ACHN (cell line): ENCODE results near the gene CHRNB1.
"Not testable (repeated sequence)": the region's sequence is repeated elsewhere in the genome, so short reads cannot be mapped to it uniquely, and the experiment has no call there.

Experiments
- DNase-seq: peaks from one replicate; pipeline ENCODE4 v3.0.0-alpha.2; 2015
- in situ Hi-C: cut with HindIII; loops from 2 replicates; pipeline ENCODE4 v1.10.0; 2017; ENCODE audit warnings: low sequenced_read_pairs, low pct_ligation_motif_present, low pct_unique_long_range_greater_than_20kb

CHRNB1 gene

GRCh38 chr17:7478276-7479212 is 33.7 kb downstream of the CHRNB1 start:
- in situ Hi-C loops: no loop called here

GRCh38 chr17:7479213-7480088 is 34.6 kb downstream of the CHRNB1 start, which contains the start of gene ZBTB4:
TSS of gene ZBTB4 (minus strand) at chr17:7479631. CDS start at chr17:7466801, 12,830 bp downstream.
- DNase-seq: peak; percentile 55
- in situ Hi-C loops: no loop called here

More at GRCh38 chr17:7478276-7479212, 33.7 kb downstream of the CHRNB1 start:
- DNase-seq: peak; percentile 37

DNA sequence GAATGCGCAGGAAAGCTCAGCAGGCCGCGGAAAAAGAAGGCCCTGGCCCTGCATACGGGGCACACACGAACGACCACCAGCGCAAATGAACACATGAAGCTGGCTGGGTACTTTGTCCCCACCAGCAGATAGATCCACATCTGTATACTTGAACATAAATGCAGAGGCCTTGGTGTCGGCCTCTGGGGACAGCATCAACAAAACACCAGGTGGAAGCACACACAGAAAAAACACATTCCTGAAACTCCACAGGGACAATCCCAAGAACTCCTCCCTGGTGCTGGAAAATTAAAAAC is 35.2 kb downstream of the CHRNB1 start:
- DNase-seq: no peak
- in situ Hi-C loops: no loop called here

GRCh38 chr17:7481275-7481674 is 36.4 kb downstream of the CHRNB1 start, which contains the start of gene SLC35G6:
TSS of gene SLC35G6 (plus strand) at chr17:7481446. CDS start at chr17:7481517, 71 bp downstream.
- in situ Hi-C loops: not testable (repeated sequence)

GRCh38 chr17:7481842-7482741 is 37.2 kb downstream of the CHRNB1 start:
- in situ Hi-C loops, DNase-seq: not testable (repeated sequence)

More at GRCh38 chr17:7481275-7481674, 36.4 kb downstream of the CHRNB1 start, which contains the start of gene SLC35G6:
- not testable (repeated sequence) for DNase-seq

GRCh38 chr17:7482742-7483088 is 37.9 kb downstream of the CHRNB1 start:
- in situ Hi-C loops: not testable (repeated sequence)

DNA sequence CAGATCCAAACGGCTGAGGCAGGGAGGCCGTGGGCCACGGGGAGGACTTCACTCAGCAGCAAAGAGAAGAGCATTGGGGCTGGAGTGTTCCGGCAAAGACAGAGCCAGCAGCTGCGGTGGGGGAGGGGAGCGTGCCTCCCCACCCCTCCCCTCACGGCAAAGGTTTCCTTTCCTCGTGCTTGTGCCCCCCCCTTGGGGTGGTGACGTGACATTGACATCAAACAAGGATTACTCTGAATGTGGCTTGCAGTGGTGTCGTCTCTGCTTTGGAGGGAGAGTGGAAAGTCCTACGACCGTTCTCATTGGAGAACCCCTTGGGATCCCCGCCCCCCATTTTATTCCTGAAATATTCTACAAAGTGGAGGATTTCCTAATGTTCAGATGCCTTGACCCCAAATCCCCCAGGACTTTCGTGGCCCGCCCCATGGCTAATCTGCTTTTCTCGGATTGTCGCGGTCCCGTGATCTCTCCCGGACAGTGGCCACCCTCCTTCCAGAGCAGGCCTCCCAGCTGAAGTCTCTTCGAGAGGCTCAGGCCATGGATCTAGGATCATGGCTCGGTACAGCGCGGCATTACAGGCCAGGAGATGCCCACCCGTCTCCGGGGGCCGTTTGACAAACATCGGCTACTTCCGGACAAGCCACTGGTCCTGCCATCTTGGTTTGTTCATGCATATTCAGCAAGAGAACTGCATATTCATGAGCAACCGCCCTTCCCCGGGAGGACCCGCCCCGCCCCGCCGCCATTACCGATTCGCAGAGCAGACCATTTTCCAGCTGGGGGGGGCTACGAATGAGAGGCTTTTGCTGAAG is 38.6 kb downstream of the CHRNB1 start:
- DNase-seq: peak; percentile 92
- in situ Hi-C loops: no loop called here

More at GRCh38 chr17:7482742-7483088, 37.9 kb downstream of the CHRNB1 start:
- not testable (repeated sequence) for DNase-seq

GRCh38 chr17:7484067-7484918 is 39.4 kb downstream of the CHRNB1 start, which contains the start of gene POLR2A:
TSS of gene POLR2A (plus strand) at chr17:7484366.
- peak; percentile 98 for DNase-seq
- in situ Hi-C loops: no loop called here

DNA sequence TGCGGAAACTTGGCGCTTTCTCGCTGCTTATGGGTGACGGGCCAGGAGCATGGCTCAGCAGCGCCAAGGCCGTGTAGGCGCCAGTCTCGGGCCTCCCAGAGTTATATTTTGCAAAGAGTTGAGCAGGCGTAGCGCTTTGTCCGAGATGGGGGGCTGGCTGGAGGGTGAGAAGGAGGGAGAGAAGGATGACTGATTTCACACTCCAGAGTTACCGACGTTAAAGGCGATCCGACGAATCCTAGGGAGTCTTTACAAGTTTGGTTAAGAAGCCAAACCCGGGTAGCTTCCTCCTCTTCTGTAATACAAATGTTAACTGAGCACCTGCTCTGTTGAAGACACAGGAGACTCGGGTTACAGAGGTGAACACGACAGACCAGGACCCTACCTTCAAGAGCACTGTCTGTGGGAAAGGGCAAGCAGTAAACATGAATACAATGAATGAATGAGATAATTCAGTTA is 40.1 kb downstream of the CHRNB1 start:
- DNase-seq: no peak
- in situ Hi-C loops: no loop called here

DNA sequence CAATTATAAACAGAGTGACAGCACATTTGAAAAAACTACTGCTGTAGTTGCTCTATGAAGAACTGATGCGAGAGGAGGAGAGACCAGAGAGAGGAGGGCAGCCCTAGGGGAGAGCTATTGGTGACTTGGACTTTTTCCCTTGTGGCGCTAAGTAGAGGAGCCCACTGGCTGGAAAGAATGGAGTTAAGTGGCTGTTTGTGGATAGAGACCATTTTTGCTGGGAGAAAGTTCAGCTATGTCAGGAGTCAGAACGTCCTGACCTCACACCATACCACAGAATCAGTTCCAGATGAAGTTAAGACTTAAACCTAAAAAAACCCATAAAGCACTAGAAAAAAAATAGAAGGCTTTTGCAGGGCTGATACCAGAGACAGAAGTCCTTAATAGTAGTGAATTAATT is 41.3 kb downstream of the CHRNB1 start:
- in situ Hi-C loops: no loop called here
- DNase-seq: no peak

DNA sequence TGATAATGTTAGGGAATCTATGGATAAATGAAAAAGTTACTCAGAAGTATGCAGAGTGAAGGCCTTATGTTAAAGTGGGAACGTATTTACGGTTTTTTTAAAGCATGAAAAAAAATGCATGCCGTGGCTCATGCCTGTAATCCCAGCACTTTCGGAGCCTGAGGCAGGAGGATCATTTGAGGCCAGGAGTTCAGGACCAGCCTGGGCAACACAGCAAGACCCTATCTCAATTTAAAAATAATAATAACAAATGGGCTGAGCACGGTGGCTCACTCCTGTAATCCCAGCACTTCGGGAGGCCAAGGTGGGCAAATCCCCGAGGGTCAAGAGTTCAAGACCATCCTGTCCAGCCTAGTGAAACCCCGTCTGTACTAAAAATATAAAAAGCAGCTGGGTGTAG is 45.3 kb downstream of the CHRNB1 start:
- in situ Hi-C loops: no loop called here
- DNase-seq: no peak

- in situ Hi-C loops: no loop called here
- no peak for DNase-seq
These were observed 46.7 kb downstream of the CHRNB1 start for GRCh38 chr17:7491583-7491982.

DNA sequence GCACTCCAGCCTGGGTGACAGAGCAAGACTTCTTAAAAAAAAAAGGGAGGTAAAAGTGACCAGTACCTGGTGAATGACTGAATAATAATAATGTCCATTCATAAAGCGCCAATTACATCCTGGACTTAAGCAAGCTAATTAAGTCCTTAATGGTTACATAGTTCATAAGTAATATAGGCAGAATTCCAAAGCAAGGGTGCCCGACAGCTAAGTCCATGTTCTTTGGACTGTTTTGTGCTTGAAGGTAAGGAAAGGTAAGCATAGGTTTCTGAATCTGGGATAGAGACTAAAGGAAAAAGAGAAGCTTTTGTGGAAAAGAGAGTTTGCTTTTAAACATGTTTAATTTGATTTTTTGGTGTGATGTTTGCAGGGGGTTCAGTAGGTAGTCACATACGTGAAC is 49.1 kb downstream of the CHRNB1 start:
- no peak for DNase-seq
- in situ Hi-C loops: no loop called here

DNA sequence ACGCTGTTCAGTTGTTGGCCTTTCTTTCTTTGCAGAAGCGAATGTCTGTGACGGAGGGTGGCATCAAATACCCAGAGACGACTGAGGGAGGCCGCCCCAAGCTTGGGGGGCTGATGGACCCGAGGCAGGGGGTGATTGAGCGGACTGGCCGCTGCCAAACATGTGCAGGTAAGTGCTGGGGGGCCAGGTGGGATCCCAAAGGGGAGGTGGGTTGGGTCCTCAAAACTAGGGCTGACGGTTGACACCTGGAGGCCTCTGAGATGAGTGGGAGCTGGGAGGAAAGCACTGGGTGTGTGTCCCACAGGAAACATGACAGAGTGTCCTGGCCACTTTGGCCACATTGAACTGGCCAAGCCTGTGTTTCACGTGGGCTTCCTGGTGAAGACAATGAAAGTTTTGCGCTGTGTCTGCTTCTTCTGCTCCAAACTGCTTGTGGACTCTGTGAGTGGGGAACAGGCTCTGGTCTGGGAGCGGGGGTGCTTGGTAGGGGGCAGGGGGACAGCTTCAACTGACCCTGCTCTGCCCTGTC is 51.1 kb downstream of the CHRNB1 start:
- in situ Hi-C loops: no loop called here
- no peak for DNase-seq

DNA sequence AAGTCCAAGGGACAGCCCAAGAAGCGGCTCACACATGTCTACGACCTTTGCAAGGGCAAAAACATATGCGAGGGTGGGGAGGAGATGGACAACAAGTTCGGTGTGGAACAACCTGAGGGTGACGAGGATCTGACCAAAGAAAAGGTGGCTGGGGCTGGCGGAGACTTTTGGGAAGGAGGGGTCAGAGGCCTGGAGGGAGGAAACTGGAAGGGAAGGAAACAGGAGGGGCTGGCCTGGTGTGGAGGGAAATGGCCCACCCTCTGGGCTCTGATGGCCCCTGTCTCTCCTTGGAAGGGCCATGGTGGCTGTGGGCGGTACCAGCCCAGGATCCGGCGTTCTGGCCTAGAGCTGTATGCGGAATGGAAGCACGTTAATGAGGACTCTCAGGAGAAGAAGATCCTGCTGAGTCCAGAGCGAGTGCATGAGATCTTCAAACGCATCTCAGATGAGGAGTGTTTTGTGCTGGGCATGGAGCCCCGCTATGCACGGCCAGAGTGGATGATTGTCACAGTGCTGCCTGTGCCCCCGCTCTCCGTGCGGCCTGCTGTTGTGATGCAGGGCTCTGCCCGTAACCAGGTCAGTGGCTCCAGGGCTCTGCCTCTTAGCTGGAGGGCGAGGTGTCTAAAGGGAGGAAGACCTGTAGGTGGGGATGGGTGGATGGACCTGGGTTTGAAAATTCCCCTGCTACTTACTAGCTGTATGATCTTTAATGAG is 51.8 kb downstream of the CHRNB1 start:
- in situ Hi-C loops: no loop called here
- no peak for DNase-seq

GRCh38 chr17:7497228-7497627 is 52.4 kb downstream of the CHRNB1 start:
- DNase-seq: no peak
- in situ Hi-C loops: no loop called here
